Measurements from ENCODE around the gene GRPR.

Gene GRPR

GRCh38 chrX:16123222-16123786, at the start of gene GRPR:
GRPR (plus strand) TSS chrX:16123565; CDS start chrX:16123954, 389 bp downstream.
- DNase-seq (ENCODE audit: low spot score) = peak; percentile 27

GRCh38 chrX:16075087-16075486, 48.3 kb upstream of the GRPR start:
- DNase-seq (ENCODE audit: low spot score) = no peak

More at GRCh38 chrX:16123222-16123786, at the start of gene GRPR:
- peak; percentile 27 for TF ChIP-seq CTCF (IDR thresholded peaks at IDR 0.05; ENCODE audit: extremely low read depth, missing control alignments)

DNA sequence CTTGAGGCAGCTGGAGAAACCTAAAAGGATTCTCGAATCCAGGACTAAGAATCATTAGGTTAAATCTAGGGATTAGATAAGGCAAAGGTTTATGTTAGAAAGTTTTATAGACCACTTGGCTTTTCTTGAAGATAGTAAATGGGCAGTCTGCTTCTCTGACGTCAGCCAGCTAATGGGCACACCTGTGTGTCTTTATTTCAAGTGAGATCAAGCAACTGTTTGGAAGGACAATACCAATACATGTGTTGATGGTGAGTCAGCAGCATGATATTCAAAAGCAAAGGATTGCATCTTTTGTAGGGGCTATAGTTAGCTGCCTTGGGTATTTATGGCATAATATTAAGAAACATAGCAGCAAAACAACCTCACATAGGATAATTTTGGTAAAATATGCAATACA, 46.5 kb upstream of the GRPR start:
- DNase-seq (ENCODE audit: low spot score) = no peak
- TF ChIP-seq CTCF (IDR thresholded peaks at IDR 0.05; ENCODE audit: extremely low read depth, missing control alignments) = no peak

More at GRCh38 chrX:16075087-16075486, 48.3 kb upstream of the GRPR start:
- no peak for TF ChIP-seq CTCF (IDR thresholded peaks at IDR 0.05; ENCODE audit: extremely low read depth, missing control alignments)

DNA sequence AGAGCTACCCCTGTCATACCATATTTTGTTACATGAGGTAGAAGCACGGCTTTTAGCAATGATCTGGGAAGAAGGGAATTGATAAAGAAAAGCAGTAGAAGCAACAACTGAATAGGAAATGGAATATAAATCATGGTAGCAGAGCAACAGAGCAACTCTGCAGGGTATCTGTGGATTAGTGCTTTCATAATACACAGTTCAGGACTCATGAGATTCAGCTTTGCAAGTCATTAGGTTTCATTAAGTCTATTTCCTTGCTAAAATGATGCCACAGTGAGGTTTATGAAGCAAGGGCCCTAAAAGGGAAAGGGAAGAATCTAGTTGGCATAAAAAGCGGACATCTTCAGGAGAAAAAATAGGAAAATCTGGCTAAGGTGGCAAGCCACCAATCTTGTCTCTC, 45.6 kb upstream of the GRPR start:
- DNase-seq (ENCODE audit: low spot score) = no peak
- TF ChIP-seq CTCF (IDR thresholded peaks at IDR 0.05; ENCODE audit: extremely low read depth, missing control alignments) = no peak

DNA sequence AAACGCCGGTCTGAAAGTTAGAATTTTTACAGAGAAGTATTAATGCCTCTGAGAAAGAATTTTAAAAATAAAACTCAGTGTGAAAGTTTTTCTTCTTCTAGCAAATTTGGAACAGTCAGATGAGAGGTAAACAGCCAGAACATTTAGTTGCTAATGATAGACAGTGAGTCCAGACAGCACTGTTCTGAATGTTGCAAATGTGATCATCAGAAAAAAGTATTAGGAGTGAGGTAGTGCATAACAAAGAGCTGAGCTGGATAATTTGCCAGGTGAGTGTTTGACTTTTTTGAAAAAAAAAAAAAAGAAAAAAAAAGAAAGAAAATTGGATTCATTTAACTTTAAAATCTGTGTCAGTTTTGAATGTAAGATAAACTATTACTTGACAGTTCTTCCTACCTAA, 42.0 kb upstream of the GRPR start:
- no peak for DNase-seq (ENCODE audit: low spot score)
- no peak for TF ChIP-seq CTCF (IDR thresholded peaks at IDR 0.05; ENCODE audit: extremely low read depth, missing control alignments)

- no peak for DNase-seq (ENCODE audit: low spot score)
- no peak for TF ChIP-seq CTCF (IDR thresholded peaks at IDR 0.05; ENCODE audit: extremely low read depth, missing control alignments)
These were observed 40.8 kb upstream of the GRPR start for GRCh38 chrX:16082470-16083085.

- no peak for DNase-seq (ENCODE audit: low spot score)
- TF ChIP-seq CTCF (IDR thresholded peaks at IDR 0.05; ENCODE audit: extremely low read depth, missing control alignments) = no peak
These were observed 36.3 kb upstream of the GRPR start for GRCh38 chrX:16087076-16087475.

Data from GM20000 (cell line).